DOHH2 (cell line): ENCODE measurements around the gene ELMOD3.
"Not testable (repeated sequence)": the region's sequence is repeated elsewhere in the genome, so short reads cannot be mapped to it uniquely, and the experiment has no call there.

ENCODE experiments used
- H3F3A ChIP-seq: fragments of 200-600 bp; sonication (generic), shearing (Covaris generic); 2 replicates; pipeline ENCODE4 v1.6.0; 2016; ENCODE audit warnings: antibody characterized with exemption, mild to moderate bottlenecking; ENCODE audit not compliant: control insufficient read depth, insufficient read depth
- H3K27ac ChIP-seq: fragments of 200-600 bp; sonication (generic); 2 replicates; pipeline ENCODE4 v1.5.1; 2014; ENCODE audit warnings: low read depth, mild to moderate bottlenecking, low read length, moderate library complexity
- H3K27me3 ChIP-seq: fragments of 200-600 bp; sonication (generic); 2 replicates; pipeline ENCODE4 v1.6.1; 2014; ENCODE audit warnings: mild to moderate bottlenecking, low read length, mixed read lengths; ENCODE audit not compliant: control insufficient read depth
- H3K36me3 ChIP-seq: fragments of 200-600 bp; sonication (generic); 2 replicates; pipeline ENCODE4 v1.6.1; 2014; ENCODE audit warnings: mild to moderate bottlenecking, low read length, moderate library complexity, mixed read lengths; ENCODE audit not compliant: control insufficient read depth
- H3K4me1 ChIP-seq: fragments of 200-600 bp; sonication (generic); 2 replicates; pipeline ENCODE4 v1.6.1; 2014; ENCODE audit warnings: mild to moderate bottlenecking, low read length, mixed read lengths; ENCODE audit not compliant: control insufficient read depth
- H3K4me2 ChIP-seq: fragments of 200-600 bp; sonication (generic); 2 replicates; pipeline ENCODE4 v1.6.0; 2014; ENCODE audit warnings: mild to moderate bottlenecking, low read length, moderate library complexity
- H3K4me3 ChIP-seq: fragments of 200-600 bp; sonication (generic); 2 replicates; pipeline ENCODE4 v1.5.1; 2014; ENCODE audit warnings: mild to moderate bottlenecking, low read length, mixed read lengths
- H3K79me2 ChIP-seq: fragments of 200-600 bp; sonication (generic); 2 replicates; pipeline ENCODE4 v1.6.1; 2014; ENCODE audit warnings: mild to moderate bottlenecking, low read length, mixed read lengths; ENCODE audit not compliant: control insufficient read depth
- H3K9me2 ChIP-seq: fragments of 200-600 bp; sonication (generic); replicated peaks from 2 replicates; pipeline ENCODE4 v1.6.1; 2014; ENCODE audit warnings: mild to moderate bottlenecking, low read length, mixed read lengths; ENCODE audit not compliant: control insufficient read depth
- H3K9me3 ChIP-seq: fragments of 200-600 bp; sonication (generic); 2 replicates; pipeline ENCODE4 v1.6.1; 2014; ENCODE audit warnings: antibody characterized with exemption, low read length, mixed read lengths; ENCODE audit not compliant: control insufficient read depth, insufficient read depth
- H4K20me1 ChIP-seq: fragments of 200-600 bp; sonication (generic); 2 replicates; pipeline ENCODE4 v1.6.0; 2014; ENCODE audit warnings: low read depth, mild to moderate bottlenecking, antibody characterized with exemption, low read length, moderate library complexity; ENCODE audit not compliant: control insufficient read depth, insufficient read depth
- EZH2phosphoT487 ChIP-seq: fragments of 200-600 bp; sonication (generic); IDR thresholded peaks from 2 replicates; pipeline ENCODE4 v1.6.1; 2017; ENCODE audit warnings: borderline replicate concordance, mild to moderate bottlenecking, antibody characterized with exemption, low read length, moderate library complexity, mixed read lengths
- TF ChIP-seq, protein P1 (sequence below): fragments of 200-600 bp; sonication (generic); IDR thresholded peaks from one replicate; pipeline ENCODE4 v1.5.1; 2014; ENCODE audit warnings: antibody characterized with exemption, mild to moderate bottlenecking, low read depth, low read length; ENCODE audit not compliant: poor library complexity, severe bottlenecking

Gene ELMOD3

DNA sequence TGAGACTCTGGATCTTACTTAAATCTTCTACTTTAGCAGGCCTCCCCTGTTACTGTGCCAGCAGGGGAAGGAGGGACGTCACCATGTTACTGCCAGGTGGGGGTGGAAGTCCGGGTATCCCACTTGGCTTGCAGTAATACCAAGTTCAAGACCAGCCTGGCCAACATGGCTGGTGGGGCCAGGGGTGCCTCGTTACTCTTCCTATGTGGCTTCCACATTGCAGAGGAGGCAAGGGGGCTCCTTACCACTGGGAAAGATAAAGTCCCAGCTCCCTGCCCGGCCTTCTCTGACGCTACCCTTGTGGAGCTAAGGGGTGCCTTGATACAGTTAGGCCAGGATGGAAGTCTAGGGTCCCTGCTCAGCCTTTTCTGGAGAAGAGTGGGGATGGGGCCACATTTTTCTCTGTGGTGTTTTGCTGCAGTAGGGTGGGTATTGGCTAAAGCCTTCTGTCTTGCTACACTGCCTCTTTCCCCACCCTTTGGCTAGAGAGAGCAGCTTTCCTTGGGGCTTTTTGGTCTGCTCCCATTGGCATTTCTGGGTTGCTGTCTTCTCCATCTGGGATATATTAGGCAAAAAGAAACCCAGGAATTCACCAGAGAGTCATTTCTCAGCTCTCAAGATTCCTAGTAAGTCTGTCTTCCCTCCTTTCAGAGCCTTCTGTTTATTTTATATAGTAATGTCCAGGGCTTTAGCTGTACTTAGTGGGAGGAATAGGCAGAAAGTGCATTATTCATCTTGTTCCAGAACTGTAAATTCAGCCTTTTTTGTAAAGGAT lies 21.9 kb downstream of the ELMOD3 start:
- peaks cover 3% of the 10 kb centered on the region; the same call in 1 of the 2 replicates for H3K9me3 ChIP-seq
- no peaks in the 10 kb centered on the region for H4K20me1 ChIP-seq
- no peaks in the 10 kb centered on the region for H3K4me1 ChIP-seq
- no peak overlapping the region for H3K4me2 ChIP-seq
- TF ChIP-seq EZH2phosphoT487, result no peak
- H3K4me3 ChIP-seq, result no peak overlapping the region
- no peaks in the 10 kb centered on the region for H3K27me3 ChIP-seq
- H3F3A ChIP-seq, result no peaks in the 10 kb centered on the region
- H3K36me3 ChIP-seq, result peaks cover 9% of the 10 kb centered on the region
- no peak overlapping the region for H3K27ac ChIP-seq
- no peaks in the 10 kb centered on the region for H3K9me2 ChIP-seq
- H3K79me2 ChIP-seq, result no peaks in the 10 kb centered on the region

DNA sequence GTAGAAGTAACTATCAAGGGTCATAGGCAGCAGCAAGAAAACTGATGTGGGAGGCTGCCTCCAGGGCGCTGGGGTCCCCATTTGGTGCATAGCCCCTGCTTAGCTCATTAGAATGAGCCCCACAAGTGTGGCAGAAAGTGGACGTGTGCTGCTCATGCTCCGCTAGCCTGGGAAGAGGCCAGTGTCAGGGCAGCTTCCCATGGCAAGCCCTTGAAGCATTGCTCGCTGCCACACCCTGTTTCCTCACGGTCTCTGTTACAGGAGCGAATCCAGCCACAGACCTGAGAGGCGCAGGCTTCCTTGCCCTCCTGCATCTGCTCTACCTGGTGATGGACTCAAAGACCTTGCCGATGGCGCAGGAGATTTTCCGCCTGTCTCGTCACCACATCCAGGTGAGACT lies 22.5 kb downstream of the ELMOD3 start:
- no peak overlapping the region for H3K27ac ChIP-seq
- H3K4me1 ChIP-seq, result no peaks in the 10 kb centered on the region
- no peak overlapping the region for H3K4me2 ChIP-seq
- H3K9me2 ChIP-seq, result no peaks in the 10 kb centered on the region
- peaks cover 9% of the 10 kb centered on the region for H3K36me3 ChIP-seq
- H3K4me3 ChIP-seq, result no peak overlapping the region
- no peaks in the 10 kb centered on the region for H3K27me3 ChIP-seq
- peaks cover 3% of the 10 kb centered on the region; the same call in 1 of the 2 replicates for H3K9me3 ChIP-seq
- H3K79me2 ChIP-seq, result no peaks in the 10 kb centered on the region
- no peaks in the 10 kb centered on the region for H4K20me1 ChIP-seq
- H3F3A ChIP-seq, result no peaks in the 10 kb centered on the region
- TF ChIP-seq EZH2phosphoT487, result no peak
- TF ChIP-seq, protein P1, sequence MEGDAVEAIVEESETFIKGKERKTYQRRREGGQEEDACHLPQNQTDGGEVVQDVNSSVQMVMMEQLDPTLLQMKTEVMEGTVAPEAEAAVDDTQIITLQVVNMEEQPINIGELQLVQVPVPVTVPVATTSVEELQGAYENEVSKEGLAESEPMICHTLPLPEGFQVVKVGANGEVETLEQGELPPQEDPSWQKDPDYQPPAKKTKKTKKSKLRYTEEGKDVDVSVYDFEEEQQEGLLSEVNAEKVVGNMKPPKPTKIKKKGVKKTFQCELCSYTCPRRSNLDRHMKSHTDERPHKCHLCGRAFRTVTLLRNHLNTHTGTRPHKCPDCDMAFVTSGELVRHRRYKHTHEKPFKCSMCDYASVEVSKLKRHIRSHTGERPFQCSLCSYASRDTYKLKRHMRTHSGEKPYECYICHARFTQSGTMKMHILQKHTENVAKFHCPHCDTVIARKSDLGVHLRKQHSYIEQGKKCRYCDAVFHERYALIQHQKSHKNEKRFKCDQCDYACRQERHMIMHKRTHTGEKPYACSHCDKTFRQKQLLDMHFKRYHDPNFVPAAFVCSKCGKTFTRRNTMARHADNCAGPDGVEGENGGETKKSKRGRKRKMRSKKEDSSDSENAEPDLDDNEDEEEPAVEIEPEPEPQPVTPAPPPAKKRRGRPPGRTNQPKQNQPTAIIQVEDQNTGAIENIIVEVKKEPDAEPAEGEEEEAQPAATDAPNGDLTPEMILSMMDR, result no peak

DNA sequence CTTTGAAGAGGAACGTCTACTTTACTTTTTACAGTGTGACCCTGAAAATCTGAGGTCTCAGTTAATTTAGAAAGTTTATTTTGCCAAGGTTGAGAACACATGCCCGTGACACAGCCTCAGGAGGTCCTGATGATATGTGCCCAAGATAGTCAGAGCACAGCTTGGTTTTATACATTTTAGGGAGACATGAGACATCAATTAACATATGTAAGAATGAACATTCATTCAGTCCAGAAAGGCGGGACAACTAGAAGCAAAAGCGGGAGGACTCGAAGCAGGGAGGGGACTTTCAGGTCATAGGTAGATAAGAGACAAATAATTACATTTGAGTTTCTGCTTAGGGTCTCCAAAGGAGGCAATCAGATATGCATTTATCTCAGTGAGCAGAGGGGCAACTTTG lies 23.7 kb downstream of the ELMOD3 start:
- H3K27me3 ChIP-seq, result no peaks in the 10 kb centered on the region
- H4K20me1 ChIP-seq, result no peaks in the 10 kb centered on the region
- no peaks in the 10 kb centered on the region for H3F3A ChIP-seq
- no peak overlapping the region for H3K27ac ChIP-seq
- H3K36me3 ChIP-seq, result peaks cover 9% of the 10 kb centered on the region
- TF ChIP-seq, protein P1, result no peak
- H3K4me1 ChIP-seq, result no peaks in the 10 kb centered on the region
- no peaks in the 10 kb centered on the region for H3K9me2 ChIP-seq
- no peak overlapping the region for H3K4me3 ChIP-seq
- H3K4me2 ChIP-seq, result no peak overlapping the region
- peaks cover 3% of the 10 kb centered on the region; the same call in 1 of the 2 replicates for H3K9me3 ChIP-seq
- H3K79me2 ChIP-seq, result no peaks in the 10 kb centered on the region

- H3K79me2 ChIP-seq, result no peaks in the 10 kb centered on the region
- peaks cover 9% of the 10 kb centered on the region for H3K36me3 ChIP-seq
- peaks cover 3% of the 10 kb centered on the region; the same call in 1 of the 2 replicates for H3K9me3 ChIP-seq
- no peaks in the 10 kb centered on the region for H3K27me3 ChIP-seq
- no peaks in the 10 kb centered on the region for H3F3A ChIP-seq
- H4K20me1 ChIP-seq, result no peaks in the 10 kb centered on the region
- H3K9me2 ChIP-seq, result no peaks in the 10 kb centered on the region
- H3K4me3 ChIP-seq, result no peak overlapping the region
- no peaks in the 10 kb centered on the region for H3K4me1 ChIP-seq
- H3K27ac ChIP-seq, result no peak overlapping the region
- no peak overlapping the region for H3K4me2 ChIP-seq
- TF ChIP-seq EZH2phosphoT487, result no peak
- TF ChIP-seq, protein P1, result no peak
These were observed 25.5 kb downstream of the ELMOD3 start for GRCh38 chr2:85380048-85380447.

- H3K79me2 ChIP-seq, H3K4me2 ChIP-seq, H3K4me1 ChIP-seq, H3K27ac ChIP-seq, H3F3A ChIP-seq, H3K36me3 ChIP-seq, H3K4me3 ChIP-seq, H4K20me1 ChIP-seq, H3K27me3 ChIP-seq, H3K9me3 ChIP-seq, H3K9me2 ChIP-seq: not testable (repeated sequence)
These were observed 28.6 kb downstream of the ELMOD3 start for GRCh38 chr2:85383151-85383550.
